ENCODE measurements around the gene ZC3H18. TPM values are rescaled to one million over a fixed set of nuclear protein-coding genes. Genes with fewer than 3 reads are reported as not detected.

ZC3H18 gene
- total RNA-seq, 1 experiment from 2014 or later, result 11.8 TPM

DNA sequence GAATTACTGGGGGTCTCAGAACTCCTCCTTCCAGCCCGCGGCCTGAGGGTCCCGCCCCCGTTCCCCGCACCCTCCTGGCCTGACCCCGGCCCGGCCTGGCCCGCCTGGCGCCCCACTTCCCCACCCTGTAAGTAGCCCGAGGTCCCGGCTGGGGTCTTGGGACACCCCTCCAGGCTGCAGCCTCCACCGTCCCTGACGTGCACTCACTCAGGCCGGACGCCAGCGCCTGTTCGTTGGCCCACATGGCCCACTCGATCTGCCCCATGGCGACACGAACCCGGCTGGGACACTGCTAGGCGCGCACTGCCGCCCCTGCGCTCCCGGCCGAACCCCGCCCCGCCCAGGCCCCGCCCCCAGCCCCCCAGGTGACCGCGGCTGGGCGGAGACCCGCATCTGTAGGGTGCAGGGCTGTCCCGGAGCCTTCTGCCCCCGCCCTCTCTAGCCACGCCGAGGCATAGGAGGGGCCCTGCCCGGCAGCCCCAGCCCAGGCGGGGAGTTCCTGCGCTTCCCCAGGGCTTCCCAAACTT lies 80.6 kb downstream of the ZC3H18 start, which contains the start of gene CYBA:
Gene CYBA (minus strand): TSS at position 305 of the 527 bp plus-strand sequence. CDS start 40 bp downstream, at position 265.
- Histone ChIP-seq H3K27me3 (ENCODE audit: low read length) (no peaks in the 10 kb centered on the region), H3K79me2 (ENCODE audit: low read length) (no peaks in the 10 kb centered on the region), H3K9me2 (replicated peaks; ENCODE audit: low read length) (no peaks in the 10 kb centered on the region), H3K4me2 (ENCODE audit: low read length) (no peak within 1 kb of the TSS), H3K36me3 (ENCODE audit: low read depth, low read length) (no peaks in the 10 kb centered on the region), H3K4me3 (ENCODE audit: low read length) (no peak within 1 kb of the TSS), H3K9ac (ENCODE audit: low read length) (no peak within 1 kb of the TSS), H2AFZ (ENCODE audit: low read length) (no peak within 1 kb of the TSS), H3K9me3 (ENCODE audit: low read length) (no peaks in the 10 kb centered on the region), H3F3A (ENCODE audit: low read length, unreplicated experiment) (no peaks in the 10 kb centered on the region), H3K4me1 (ENCODE audit: insufficient read depth, low read length) (no peaks in the 10 kb centered on the region), H4K20me1 (ENCODE audit: low read length) (no peaks in the 10 kb centered on the region), H3K27ac (ENCODE audit: low read length) (no peak within 1 kb of the TSS)
- no TSS peak for BruUV-seq (replicated peaks)
- no peak for TF ChIP-seq EZH2phosphoT487 (IDR thresholded peaks at IDR 0.05; ENCODE audit: borderline replicate concordance, low read length)
- TF ChIP-seq EZH2 (IDR thresholded peaks at IDR 0.05; ENCODE audit: low read length, unreplicated experiment), result no peak
- TF ChIP-seq, protein P1, sequence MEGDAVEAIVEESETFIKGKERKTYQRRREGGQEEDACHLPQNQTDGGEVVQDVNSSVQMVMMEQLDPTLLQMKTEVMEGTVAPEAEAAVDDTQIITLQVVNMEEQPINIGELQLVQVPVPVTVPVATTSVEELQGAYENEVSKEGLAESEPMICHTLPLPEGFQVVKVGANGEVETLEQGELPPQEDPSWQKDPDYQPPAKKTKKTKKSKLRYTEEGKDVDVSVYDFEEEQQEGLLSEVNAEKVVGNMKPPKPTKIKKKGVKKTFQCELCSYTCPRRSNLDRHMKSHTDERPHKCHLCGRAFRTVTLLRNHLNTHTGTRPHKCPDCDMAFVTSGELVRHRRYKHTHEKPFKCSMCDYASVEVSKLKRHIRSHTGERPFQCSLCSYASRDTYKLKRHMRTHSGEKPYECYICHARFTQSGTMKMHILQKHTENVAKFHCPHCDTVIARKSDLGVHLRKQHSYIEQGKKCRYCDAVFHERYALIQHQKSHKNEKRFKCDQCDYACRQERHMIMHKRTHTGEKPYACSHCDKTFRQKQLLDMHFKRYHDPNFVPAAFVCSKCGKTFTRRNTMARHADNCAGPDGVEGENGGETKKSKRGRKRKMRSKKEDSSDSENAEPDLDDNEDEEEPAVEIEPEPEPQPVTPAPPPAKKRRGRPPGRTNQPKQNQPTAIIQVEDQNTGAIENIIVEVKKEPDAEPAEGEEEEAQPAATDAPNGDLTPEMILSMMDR (conservative IDR thresholded peaks at IDR 0.05; ENCODE audit: low read depth, low read length), result no peak
- no peak for ATAC-seq
- POLR2A ChIA-PET (ENCODE audit: unreplicated experiment), result no interaction called here
- CTCF ChIA-PET, result no interaction called here
- no peak for DNase-seq
- intact Hi-C loops (cut with micrococcal nuclease), result no loop called here

DNA sequence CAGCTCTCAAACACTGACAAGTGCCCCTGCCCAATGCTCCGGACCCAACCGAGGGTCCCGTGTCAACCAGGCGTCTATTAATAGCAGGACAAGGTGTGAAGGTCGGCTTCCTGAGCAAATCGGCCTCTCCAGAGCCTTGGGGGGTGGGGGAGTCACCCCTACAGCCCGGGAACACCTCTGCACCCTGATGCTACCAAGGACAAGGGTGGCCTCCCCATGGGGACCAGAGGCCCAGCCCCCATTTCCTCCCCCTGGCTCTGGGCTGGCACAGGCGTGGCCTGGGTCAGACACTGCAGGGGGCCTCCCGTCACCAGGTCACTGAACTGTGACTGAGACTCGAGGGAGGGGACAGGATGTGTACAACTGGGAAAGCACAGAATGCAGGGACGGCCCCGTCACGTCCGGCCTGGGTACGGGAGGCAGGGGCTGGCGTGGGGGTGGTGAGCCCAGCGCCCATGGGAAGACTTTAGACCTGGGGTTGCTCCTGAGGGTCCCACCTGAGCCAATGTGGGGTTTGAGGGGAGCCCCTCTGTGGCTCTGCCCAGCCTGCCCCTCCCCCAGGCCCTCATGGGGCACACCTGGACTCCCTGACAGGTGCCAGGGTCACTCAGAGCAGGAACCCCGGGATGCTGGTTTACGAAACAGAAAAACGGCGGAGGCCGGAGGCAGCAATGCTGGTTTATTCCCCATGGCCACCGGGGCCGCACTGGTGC lies 81.2 kb downstream of the ZC3H18 start:
- ATAC-seq, result no peak
- no peaks in the 10 kb centered on the region for H3K4me1 ChIP-seq (ENCODE audit: insufficient read depth, low read length)
- H3K9ac ChIP-seq (ENCODE audit: low read length), result no peak overlapping the region
- H3K79me2 ChIP-seq (ENCODE audit: low read length), result no peaks in the 10 kb centered on the region
- no peaks in the 10 kb centered on the region for H3K9me2 ChIP-seq (replicated peaks; ENCODE audit: low read length)
- BruUV-seq (replicated peaks), result no TSS peak
- DNase-seq, result no peak
- no peaks in the 10 kb centered on the region for H3K36me3 ChIP-seq (ENCODE audit: low read depth, low read length)
- no peaks in the 10 kb centered on the region for H3K27me3 ChIP-seq (ENCODE audit: low read length)
- no peak for TF ChIP-seq EZH2phosphoT487 (IDR thresholded peaks at IDR 0.05; ENCODE audit: borderline replicate concordance, low read length)
- TF ChIP-seq EZH2 (IDR thresholded peaks at IDR 0.05; ENCODE audit: low read length, unreplicated experiment), result no peak
- TF ChIP-seq, protein P1 (conservative IDR thresholded peaks at IDR 0.05; ENCODE audit: low read depth, low read length), result no peak
- no peak overlapping the region for H3K27ac ChIP-seq (ENCODE audit: low read length)
- no peaks in the 10 kb centered on the region for H3K9me3 ChIP-seq (ENCODE audit: low read length)
- POLR2A ChIA-PET (ENCODE audit: unreplicated experiment), result no interaction called here
- H3K4me3 ChIP-seq (ENCODE audit: low read length), result no peak overlapping the region
- no peak overlapping the region for H3K4me2 ChIP-seq (ENCODE audit: low read length)
- H4K20me1 ChIP-seq (ENCODE audit: low read length), result no peaks in the 10 kb centered on the region
- no peak overlapping the region for H2AFZ ChIP-seq (ENCODE audit: low read length)
- H3F3A ChIP-seq (ENCODE audit: low read length, unreplicated experiment), result no peaks in the 10 kb centered on the region
- CTCF ChIA-PET, result no interaction called here
- intact Hi-C loops (cut with micrococcal nuclease), result no loop called here
